ENCODE data around the gene GTF2I. TPM values are rescaled to one million over a fixed set of nuclear protein-coding genes. Genes with fewer than 3 reads are reported as not detected.
A peak's percentile ranks its signal among the peaks of the same experiment; 100 is the strongest.
"Not testable (repeated sequence)": the region's sequence is repeated elsewhere in the genome, so short reads cannot be mapped to it uniquely, and the experiment has no call there.

GTF2I gene
- total RNA-seq, 2 experiments from 2014 or later: 125 to 130 TPM

- Mint-ChIP-seq H3K4me1 (peaks cover 52% of the 10 kb centered on the region), H3K27ac (peak overlapping the region; percentile 92), H3K4me3 (peak overlapping the region; percentile 76), H3K36me3 (ENCODE audit: low read depth) (peaks cover 20% of the 10 kb centered on the region), H3K9me3 (ENCODE audit: low read depth) (no peaks in the 10 kb centered on the region), H3K27me3 (no peaks in the 10 kb centered on the region)
- intact Hi-C loops (cut with DNase I, micrococcal nuclease): loop anchor here (1.0 to 5.0 kb wide), 5 partner anchors 55 to 1135 kb away; partner anchors contain the start of genes BAZ1B (in 1 of the 2), GTF2IRD1 (in 1 of the 2) and RFC2 (in 1 of the 2)
- ChIA-PET CTCF (interaction anchor here (0.5 kb wide), 1 partner anchor 208 kb away, joined by 4 read pairs; no protein-coding TSS in a partner anchor), POLR2A (no interaction called here)
- ATAC-seq (peak; percentile 82), DNase-seq (peak; percentile 100)
These were observed 454 bp upstream of the GTF2I start for GRCh38 chr7:74656837-74657691.

- H3K27ac Mint-ChIP-seq: peak overlapping the region; percentile 95
- CTCF ChIA-PET: interaction anchor here (0.9 kb wide), 1 partner anchor 12 kb away, joined by 4 read pairs; no protein-coding TSS in a partner anchor
- intact Hi-C loops (cut with DNase I, micrococcal nuclease): loop anchor here (1.0 to 5.0 kb wide), 3 partner anchors 8 to 1136 kb away; partner anchors contain the start of gene BAZ1B (in 1 of the 2)
These were observed 873 bp downstream of the GTF2I start for GRCh38 chr7:74658178-74659004.

GRCh38 chr7:74660202-74660601 lies 2.7 kb downstream of the GTF2I start:
- H3K4me1 Mint-ChIP-seq: peaks cover 60% of the 10 kb centered on the region
- H3K27me3 Mint-ChIP-seq; DNase-seq; POLR2A ChIA-PET; ATAC-seq; H3K9me3 Mint-ChIP-seq (ENCODE audit: low read depth): not testable (repeated sequence)
- CTCF ChIA-PET: interaction anchor here (1.2 kb wide), 1 partner anchor 10 kb away, joined by 4 read pairs; no protein-coding TSS in a partner anchor
- H3K36me3 Mint-ChIP-seq (ENCODE audit: low read depth): peaks cover 34% of the 10 kb centered on the region
- peak overlapping the region; percentile 95 for H3K27ac Mint-ChIP-seq
- intact Hi-C loops (cut with DNase I, micrococcal nuclease): loop anchor here in 1 of 2 experiments (2.0 kb wide), 1 partner anchor 485 kb away; the partner anchor contains the start of gene EIF4H
- H3K4me3 Mint-ChIP-seq: peak overlapping the region; percentile 76

More at GRCh38 chr7:74658178-74659004, 873 bp downstream of the GTF2I start:
- Mint-ChIP-seq H3K27me3 (no peaks in the 10 kb centered on the region), H3K4me1 (peaks cover 55% of the 10 kb centered on the region), H3K9me3 (ENCODE audit: low read depth) (no peaks in the 10 kb centered on the region), H3K36me3 (ENCODE audit: low read depth) (peaks cover 25% of the 10 kb centered on the region), H3K4me3 (peak overlapping the region; percentile 76)
- ATAC-seq: peak; percentile 66
- POLR2A ChIA-PET: interaction anchor here (0.6 kb wide), 1 partner anchor 1137 kb away, joined by 4 read pairs; no protein-coding TSS in a partner anchor
- DNase-seq: peak; percentile 94

GRCh38 chr7:74661836-74662794 lies 4.6 kb downstream of the GTF2I start:
- H3K4me3 Mint-ChIP-seq; H3K27me3 Mint-ChIP-seq; H3K9me3 Mint-ChIP-seq (ENCODE audit: low read depth); ATAC-seq; H3K27ac Mint-ChIP-seq; CTCF ChIA-PET; POLR2A ChIA-PET: not testable (repeated sequence)
- intact Hi-C loops (cut with DNase I, micrococcal nuclease): loop anchor here in 1 of 2 experiments (1.0 to 2.0 kb wide), 2 partner anchors 12 to 487 kb away; partner anchors contain the start of gene EIF4H
- H3K36me3 Mint-ChIP-seq (ENCODE audit: low read depth): peaks cover 50% of the 10 kb centered on the region
- DNase-seq: peak; percentile 21
- peaks cover 62% of the 10 kb centered on the region for H3K4me1 Mint-ChIP-seq

- Mint-ChIP-seq H3K27ac (peak overlapping the region; percentile 37), H3K9me3 (ENCODE audit: low read depth) (no peaks in the 10 kb centered on the region), H3K4me1 (peaks cover 64% of the 10 kb centered on the region), H3K4me3 (no peak overlapping the region), H3K36me3 (ENCODE audit: low read depth) (peaks cover 56% of the 10 kb centered on the region), H3K27me3 (no peaks in the 10 kb centered on the region)
- ATAC-seq (no peak), DNase-seq (no peak)
- CTCF ChIA-PET: interaction anchor here (0.8 to 1.0 kb wide), 2 partner anchors 10 to 11 kb away, joined by 3 read pairs; no protein-coding TSS in a partner anchor
- intact Hi-C loops (cut with DNase I, micrococcal nuclease): no loop called here
- POLR2A ChIA-PET: interaction anchor here (0.6 kb wide), 1 partner anchor 8 kb away, joined by 4 read pairs; no protein-coding TSS in a partner anchor
These were observed 7.9 kb downstream of the GTF2I start for GRCh38 chr7:74665296-74665938.

- CTCF ChIA-PET: interaction anchor here (0.6 kb wide), 1 partner anchor 64 kb away, joined by 3 read pairs; no protein-coding TSS in a partner anchor
- ATAC-seq; H3K4me3 Mint-ChIP-seq; H3K9me3 Mint-ChIP-seq (ENCODE audit: low read depth); DNase-seq; intact Hi-C loops (cut with DNase I, micrococcal nuclease); H3K27ac Mint-ChIP-seq; POLR2A ChIA-PET; H3K27me3 Mint-ChIP-seq: not testable (repeated sequence)
- Mint-ChIP-seq H3K4me1 (peaks cover 57% of the 10 kb centered on the region), H3K36me3 (ENCODE audit: low read depth) (peaks cover 43% of the 10 kb centered on the region)
These were observed 9.5 kb downstream of the GTF2I start for GRCh38 chr7:74667013-74667412.

GRCh38 chr7:74667520-74667919 lies 10.0 kb downstream of the GTF2I start:
- intact Hi-C loops (cut with DNase I, micrococcal nuclease); H3K27me3 Mint-ChIP-seq; ATAC-seq; DNase-seq; H3K4me3 Mint-ChIP-seq; H3K9me3 Mint-ChIP-seq (ENCODE audit: low read depth): not testable (repeated sequence)
- POLR2A ChIA-PET: interaction anchor here (0.7 kb wide), 1 partner anchor 450 kb away, joined by 3 read pairs; no protein-coding TSS in a partner anchor
- H3K4me1 Mint-ChIP-seq: peaks cover 55% of the 10 kb centered on the region
- CTCF ChIA-PET: interaction anchor here (0.6 kb wide), 1 partner anchor 65 kb away, joined by 3 read pairs; no protein-coding TSS in a partner anchor
- peak overlapping the region; percentile 19 for H3K27ac Mint-ChIP-seq
- peaks cover 43% of the 10 kb centered on the region for H3K36me3 Mint-ChIP-seq (ENCODE audit: low read depth)

- intact Hi-C loops (cut with DNase I, micrococcal nuclease): no loop called here
- no peak overlapping the region for H3K4me3 Mint-ChIP-seq
- H3K36me3 Mint-ChIP-seq (ENCODE audit: low read depth): peaks cover 24% of the 10 kb centered on the region
- no peaks in the 10 kb centered on the region for H3K9me3 Mint-ChIP-seq (ENCODE audit: low read depth)
- peaks cover 50% of the 10 kb centered on the region for H3K4me1 Mint-ChIP-seq
- no peak for DNase-seq
- ChIA-PET CTCF (interaction anchor here (1.7 kb wide), 1 partner anchor 266 kb away, joined by 4 read pairs; no protein-coding TSS in a partner anchor), POLR2A (no interaction called here)
- ATAC-seq: no peak
- H3K27me3 Mint-ChIP-seq: no peaks in the 10 kb centered on the region
- H3K27ac Mint-ChIP-seq: peak overlapping the region; percentile 25
These were observed 14.1 kb downstream of the GTF2I start for GRCh38 chr7:74671602-74672001.

GRCh38 chr7:74672343-74672915 lies 14.9 kb downstream of the GTF2I start:
- Mint-ChIP-seq H3K4me1 (peaks cover 47% of the 10 kb centered on the region), H3K27me3 (no peaks in the 10 kb centered on the region), H3K9me3 (ENCODE audit: low read depth) (no peaks in the 10 kb centered on the region), H3K4me3 (no peak overlapping the region), H3K27ac (no peak overlapping the region), H3K36me3 (ENCODE audit: low read depth) (peaks cover 20% of the 10 kb centered on the region)
- ATAC-seq (no peak), DNase-seq (no peak)
- ChIA-PET CTCF (interaction anchor here (1.0 to 1.7 kb wide), 2 partner anchors 27 to 267 kb away, joined by 3 to 4 read pairs; no protein-coding TSS in a partner anchor), POLR2A (no interaction called here)
- intact Hi-C loops (cut with DNase I, micrococcal nuclease): no loop called here
